ENCODE measurements around the gene GYG1.

Gene GYG1

DNA sequence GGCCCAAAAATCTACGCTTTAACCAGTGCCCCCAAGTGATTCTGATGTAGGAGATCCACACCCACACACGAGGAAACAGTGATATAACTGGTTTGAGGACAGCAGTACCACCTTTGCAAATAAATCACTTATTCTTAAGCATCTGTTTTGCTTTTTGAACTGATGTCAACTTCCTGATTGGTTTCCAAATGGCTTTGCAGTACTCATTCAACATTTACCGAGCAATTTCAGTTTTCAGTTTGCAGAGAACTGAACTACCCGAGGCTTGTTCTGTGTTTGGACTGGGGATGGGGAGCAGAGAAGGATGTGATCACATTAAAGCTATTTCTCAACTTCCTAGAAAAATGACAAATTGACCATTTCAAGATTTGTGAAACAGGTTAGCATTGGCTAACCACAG, 1.1 kb upstream of the GYG1 start:
- TF ChIP-seq, protein P1, sequence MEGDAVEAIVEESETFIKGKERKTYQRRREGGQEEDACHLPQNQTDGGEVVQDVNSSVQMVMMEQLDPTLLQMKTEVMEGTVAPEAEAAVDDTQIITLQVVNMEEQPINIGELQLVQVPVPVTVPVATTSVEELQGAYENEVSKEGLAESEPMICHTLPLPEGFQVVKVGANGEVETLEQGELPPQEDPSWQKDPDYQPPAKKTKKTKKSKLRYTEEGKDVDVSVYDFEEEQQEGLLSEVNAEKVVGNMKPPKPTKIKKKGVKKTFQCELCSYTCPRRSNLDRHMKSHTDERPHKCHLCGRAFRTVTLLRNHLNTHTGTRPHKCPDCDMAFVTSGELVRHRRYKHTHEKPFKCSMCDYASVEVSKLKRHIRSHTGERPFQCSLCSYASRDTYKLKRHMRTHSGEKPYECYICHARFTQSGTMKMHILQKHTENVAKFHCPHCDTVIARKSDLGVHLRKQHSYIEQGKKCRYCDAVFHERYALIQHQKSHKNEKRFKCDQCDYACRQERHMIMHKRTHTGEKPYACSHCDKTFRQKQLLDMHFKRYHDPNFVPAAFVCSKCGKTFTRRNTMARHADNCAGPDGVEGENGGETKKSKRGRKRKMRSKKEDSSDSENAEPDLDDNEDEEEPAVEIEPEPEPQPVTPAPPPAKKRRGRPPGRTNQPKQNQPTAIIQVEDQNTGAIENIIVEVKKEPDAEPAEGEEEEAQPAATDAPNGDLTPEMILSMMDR (IDR thresholded peaks at IDR 0.05; ENCODE audit: borderline replicate concordance, insufficient read depth, low read depth, low read length) = no peak
- H3K4me3 ChIP-seq (ENCODE audit: low read depth, low read length) = no peak overlapping the region

- peak overlapping the region; percentile 95 for H3K4me3 ChIP-seq (ENCODE audit: low read depth, low read length)
- TF ChIP-seq, protein P1 (IDR thresholded peaks at IDR 0.05; ENCODE audit: borderline replicate concordance, insufficient read depth, low read depth, low read length) = no peak
Measured at GRCh38 chr3:148992027-148992634, 791 bp downstream of the GYG1 start.

- TF ChIP-seq, protein P1 (IDR thresholded peaks at IDR 0.05; ENCODE audit: borderline replicate concordance, insufficient read depth, low read depth, low read length) = no peak
- H3K4me3 ChIP-seq (ENCODE audit: low read depth, low read length) = no peak overlapping the region
Measured at GRCh38 chr3:148992635-148993255, 1.4 kb downstream of the GYG1 start.

DNA sequence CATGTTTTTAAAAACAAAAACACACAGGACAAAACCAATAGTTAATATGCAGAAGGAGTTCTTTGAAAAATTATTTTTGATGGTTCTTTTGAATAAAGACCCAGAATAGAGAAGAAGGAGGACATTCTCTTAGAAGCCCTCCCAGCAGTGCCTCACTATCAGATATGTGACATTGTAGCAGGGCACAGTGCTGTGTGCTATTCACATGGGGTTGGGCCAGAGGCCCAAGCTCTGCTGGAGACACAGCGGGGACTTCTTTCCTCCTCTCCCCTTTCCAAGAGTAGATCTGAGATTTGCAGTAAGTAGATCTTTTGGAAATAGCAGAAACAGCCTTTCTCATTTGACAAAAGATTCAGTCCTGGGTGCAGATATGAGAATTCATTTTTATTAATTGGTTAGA, 6.3 kb downstream of the GYG1 start:
- H3K4me3 ChIP-seq (ENCODE audit: low read depth, low read length) = no peak overlapping the region
- TF ChIP-seq, protein P1 (IDR thresholded peaks at IDR 0.05; ENCODE audit: borderline replicate concordance, insufficient read depth, low read depth, low read length) = no peak

DNA sequence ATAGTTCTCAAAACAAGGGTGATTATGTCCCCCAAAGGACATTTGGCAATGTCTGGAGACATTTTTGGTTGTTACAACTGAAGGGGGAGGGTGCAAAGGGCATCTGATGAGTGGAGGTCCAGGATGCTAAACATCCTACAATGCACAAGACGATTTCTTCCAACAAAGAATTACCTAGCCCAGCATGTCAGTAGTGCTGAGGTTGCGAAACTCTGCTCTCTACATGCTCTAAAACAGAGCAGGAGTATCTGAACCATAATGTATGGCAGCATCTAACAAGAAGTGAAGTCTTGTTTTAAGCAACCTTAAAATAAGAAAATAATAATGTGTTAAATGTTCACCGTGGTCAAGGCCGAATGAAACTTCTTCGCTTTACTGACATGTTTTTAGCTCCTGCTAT, 7.0 kb downstream of the GYG1 start:
- H3K4me3 ChIP-seq (ENCODE audit: low read depth, low read length) = no peak overlapping the region
- TF ChIP-seq, protein P1 (IDR thresholded peaks at IDR 0.05; ENCODE audit: borderline replicate concordance, insufficient read depth, low read depth, low read length) = no peak

DNA sequence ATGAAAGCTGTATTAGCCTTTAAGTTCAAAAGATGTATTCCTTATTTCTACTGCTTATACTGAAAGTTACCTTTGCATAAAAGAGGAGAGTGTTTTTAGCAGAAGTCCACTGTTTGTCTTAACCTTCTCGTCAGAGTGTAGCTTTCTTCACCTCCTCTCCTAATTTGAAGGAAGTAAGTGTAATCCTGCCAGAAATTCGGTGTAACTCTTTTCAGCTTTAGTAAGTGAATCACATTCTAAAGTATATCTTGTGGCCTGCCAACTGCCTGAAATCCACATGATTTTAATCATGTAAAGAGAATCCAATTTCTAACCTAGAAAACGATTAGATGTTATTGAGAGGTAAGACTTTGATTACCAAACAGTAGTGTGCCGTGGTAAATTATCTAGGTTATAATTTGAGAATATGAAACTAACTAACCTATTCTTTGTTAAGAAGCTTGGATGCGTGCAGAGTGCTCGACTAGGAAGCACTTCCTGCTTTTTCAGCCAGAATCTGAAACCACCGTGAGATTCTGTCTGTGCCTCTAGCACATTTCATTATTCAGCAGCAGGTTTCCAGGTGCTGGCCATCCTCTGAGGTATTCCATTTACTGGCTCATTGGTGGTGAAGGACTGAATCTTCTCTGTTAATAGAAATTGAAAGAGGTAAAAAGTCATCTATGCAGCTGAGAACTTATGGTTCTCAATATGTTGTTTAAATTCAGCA, 7.5 kb downstream of the GYG1 start:
- no peak overlapping the region for H3K4me3 ChIP-seq (ENCODE audit: low read depth, low read length)

More for the DNA sequence above, 7.5 kb downstream of the GYG1 start:
- TF ChIP-seq, protein P1 (IDR thresholded peaks at IDR 0.05; ENCODE audit: borderline replicate concordance, insufficient read depth, low read depth, low read length) = no peak

All from GM12875 (cell line).